Amniotic epithelial cell (primary cell): ENCODE results near the gene ADAM8.
"Not testable (repeated sequence)": the region's sequence is repeated elsewhere in the genome, so short reads cannot be mapped to it uniquely, and the experiment has no call there.

ENCODE experiments used
- DNase-seq: peaks from one replicate; pipeline ENCODE4 v3.0.0-alpha.2; 2010; ENCODE audit warnings: low read depth

Gene ADAM8

GRCh38 chr10:133267829-133268228 lies 8.8 kb downstream of the ADAM8 start:
- no peak for DNase-seq

- DNase-seq, result no peak
Measured at GRCh38 chr10:133267293-133267692, 9.4 kb downstream of the ADAM8 start.

GRCh38 chr10:133266056-133266795 lies 10.4 kb downstream of the ADAM8 start:
- DNase-seq, result no peak

- DNase-seq, result not testable (repeated sequence)
Measured at GRCh38 chr10:133265052-133265451, 11.6 kb downstream of the ADAM8 start.

- DNase-seq, result no peak
Measured at GRCh38 chr10:133264461-133264860, 12.2 kb downstream of the ADAM8 start.

- DNase-seq, result no peak
Measured at GRCh38 chr10:133263674-133264073, 13.0 kb downstream of the ADAM8 start.

GRCh38 chr10:133262696-133263095 lies 14.0 kb downstream of the ADAM8 start:
- no peak for DNase-seq

- peak; percentile 49 for DNase-seq
Measured at GRCh38 chr10:133261726-133262325, 14.8 kb downstream of the ADAM8 start.

- DNase-seq, result no peak
Measured at GRCh38 chr10:133260895-133261725, 15.6 kb downstream of the ADAM8 start.

GRCh38 chr10:133259602-133259989 lies 17.1 kb downstream of the ADAM8 start:
- no peak for DNase-seq

GRCh38 chr10:133258818-133259601 lies 17.7 kb downstream of the ADAM8 start:
- DNase-seq, result peak; percentile 100

GRCh38 chr10:133258066-133258817 lies 18.4 kb downstream of the ADAM8 start:
- DNase-seq, result no peak

GRCh38 chr10:133257489-133258065 lies 19.1 kb downstream of the ADAM8 start:
- DNase-seq, result peak; percentile 40

- no peak for DNase-seq
Measured at GRCh38 chr10:133255323-133255722, 21.3 kb downstream of the ADAM8 start.

- peak; percentile 45 for DNase-seq
Measured at GRCh38 chr10:133254421-133255120, 22.1 kb downstream of the ADAM8 start.

GRCh38 chr10:133253361-133253955 lies 23.2 kb downstream of the ADAM8 start:
- no peak for DNase-seq

- no peak for DNase-seq
Measured at GRCh38 chr10:133252223-133252552, 24.5 kb downstream of the ADAM8 start.

GRCh38 chr10:133251388-133252222 lies 25.1 kb downstream of the ADAM8 start:
- DNase-seq, result no peak
